Measurements from ENCODE around the gene KRT77.

GRCh38 chr12:52687497-52688385, 15.6 kb downstream of the KRT77 start:
- TF ChIP-seq, protein P1, sequence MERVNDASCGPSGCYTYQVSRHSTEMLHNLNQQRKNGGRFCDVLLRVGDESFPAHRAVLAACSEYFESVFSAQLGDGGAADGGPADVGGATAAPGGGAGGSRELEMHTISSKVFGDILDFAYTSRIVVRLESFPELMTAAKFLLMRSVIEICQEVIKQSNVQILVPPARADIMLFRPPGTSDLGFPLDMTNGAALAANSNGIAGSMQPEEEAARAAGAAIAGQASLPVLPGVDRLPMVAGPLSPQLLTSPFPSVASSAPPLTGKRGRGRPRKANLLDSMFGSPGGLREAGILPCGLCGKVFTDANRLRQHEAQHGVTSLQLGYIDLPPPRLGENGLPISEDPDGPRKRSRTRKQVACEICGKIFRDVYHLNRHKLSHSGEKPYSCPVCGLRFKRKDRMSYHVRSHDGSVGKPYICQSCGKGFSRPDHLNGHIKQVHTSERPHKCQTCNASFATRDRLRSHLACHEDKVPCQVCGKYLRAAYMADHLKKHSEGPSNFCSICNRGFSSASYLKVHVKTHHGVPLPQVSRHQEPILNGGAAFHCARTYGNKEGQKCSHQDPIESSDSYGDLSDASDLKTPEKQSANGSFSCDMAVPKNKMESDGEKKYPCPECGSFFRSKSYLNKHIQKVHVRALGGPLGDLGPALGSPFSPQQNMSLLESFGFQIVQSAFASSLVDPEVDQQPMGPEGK (CRISPR knock-in tag; IDR thresholded peaks at IDR 0.05; ENCODE audit: borderline replicate concordance) = no peak
- TF ChIP-seq ZNF8 (CRISPR knock-in tag; IDR thresholded peaks at IDR 0.05) (no peak), ZFP3 (CRISPR knock-in tag; IDR thresholded peaks at IDR 0.05) (no peak), TSHZ2 (CRISPR knock-in tag; IDR thresholded peaks at IDR 0.05) (no peak), ZFP30 (CRISPR knock-in tag; IDR thresholded peaks at IDR 0.05) (no peak), OSR1 (CRISPR knock-in tag; IDR thresholded peaks at IDR 0.05) (no peak)

All from SK-N-SH treated with all-trans-retinoic acid at 6 μM for 48 hours (cell line).